ENCODE results near the gene SETD2. TPM values are rescaled to one million over a fixed set of nuclear protein-coding genes. Genes with fewer than 3 reads are reported as not detected.

The SETD2 gene
- total and polyA plus RNA-seq, 4 donors: 7.6 to 37.6 (median 19.0) TPM

DNA sequence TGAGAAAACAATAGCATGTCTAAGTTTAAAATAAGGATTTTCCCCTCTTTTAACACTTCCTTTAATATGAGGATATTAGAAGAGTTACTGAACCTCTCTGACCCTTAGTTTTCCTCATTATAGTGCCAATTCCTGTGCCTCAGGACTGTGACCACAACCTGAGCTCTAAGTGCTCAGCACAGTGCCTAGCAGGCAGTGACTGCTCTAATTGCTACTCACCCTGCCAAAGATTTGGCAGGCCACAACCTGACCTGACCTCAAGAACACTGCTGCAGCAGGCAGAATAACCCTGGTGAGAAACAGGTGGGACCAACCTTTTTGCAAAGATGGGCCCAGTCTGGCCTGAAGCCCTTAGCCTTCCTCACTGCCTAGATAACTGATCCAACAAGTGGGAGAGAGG is 148.8 kb downstream of the SETD2 start:
- Histone ChIP-seq H3K27ac (ENCODE audit: low read depth in 1 of 2, low read length in 2 of 2) (no peak overlapping the region), H3K27me3 (ENCODE audit: control insufficient read depth in 4 of 4, insufficient read depth in 4 of 4, low read length in 3 of 4) (no peaks in the 10 kb centered on the region), H3K9me3 (ENCODE audit: control insufficient read depth in 4 of 4, low read length in 3 of 4) (no peaks in the 10 kb centered on the region), H3K9ac (ENCODE audit: low read depth in 1 of 2, low read length in 2 of 2) (no peak overlapping the region), H3K4me1 (ENCODE audit: control insufficient read depth in 4 of 4, insufficient read depth in 4 of 4, low read length in 3 of 4) (peaks cover 0 to 29% (median 18%) of the 10 kb centered on the region in 4 donors), H3K4me3 (ENCODE audit: low read depth in 1 of 3, low read length in 3 of 3) (no peak overlapping the region), H3K36me3 (ENCODE audit: control insufficient read depth in 4 of 4, insufficient read depth in 3 of 4, low read depth in 1 of 4, low read length in 3 of 4) (peaks cover 3 to 25% (median 8%) of the 10 kb centered on the region in 4 donors)
- no peak for DNase-seq (ENCODE audit: low spot score)
- no peak for TF ChIP-seq YY1 (IDR thresholded peaks at IDR 0.05)
- no peak for TF ChIP-seq JUND (IDR thresholded peaks at IDR 0.05)
- TF ChIP-seq FOXA1 (IDR thresholded peaks at IDR 0.05): no peak
- TF ChIP-seq GABPA (IDR thresholded peaks at IDR 0.05 in 1 of 2, conservative IDR thresholded peaks at IDR 0.05 in 1 of 2): no peak
- TF ChIP-seq NR2F2 (IDR thresholded peaks at IDR 0.05): no peak
- TF ChIP-seq FOXA2 (IDR thresholded peaks at IDR 0.05): no peak
- TF ChIP-seq SP1 (IDR thresholded peaks at IDR 0.05): no peak
- TF ChIP-seq RXRA (IDR thresholded peaks at IDR 0.05): no peak
- TF ChIP-seq, protein P1, sequence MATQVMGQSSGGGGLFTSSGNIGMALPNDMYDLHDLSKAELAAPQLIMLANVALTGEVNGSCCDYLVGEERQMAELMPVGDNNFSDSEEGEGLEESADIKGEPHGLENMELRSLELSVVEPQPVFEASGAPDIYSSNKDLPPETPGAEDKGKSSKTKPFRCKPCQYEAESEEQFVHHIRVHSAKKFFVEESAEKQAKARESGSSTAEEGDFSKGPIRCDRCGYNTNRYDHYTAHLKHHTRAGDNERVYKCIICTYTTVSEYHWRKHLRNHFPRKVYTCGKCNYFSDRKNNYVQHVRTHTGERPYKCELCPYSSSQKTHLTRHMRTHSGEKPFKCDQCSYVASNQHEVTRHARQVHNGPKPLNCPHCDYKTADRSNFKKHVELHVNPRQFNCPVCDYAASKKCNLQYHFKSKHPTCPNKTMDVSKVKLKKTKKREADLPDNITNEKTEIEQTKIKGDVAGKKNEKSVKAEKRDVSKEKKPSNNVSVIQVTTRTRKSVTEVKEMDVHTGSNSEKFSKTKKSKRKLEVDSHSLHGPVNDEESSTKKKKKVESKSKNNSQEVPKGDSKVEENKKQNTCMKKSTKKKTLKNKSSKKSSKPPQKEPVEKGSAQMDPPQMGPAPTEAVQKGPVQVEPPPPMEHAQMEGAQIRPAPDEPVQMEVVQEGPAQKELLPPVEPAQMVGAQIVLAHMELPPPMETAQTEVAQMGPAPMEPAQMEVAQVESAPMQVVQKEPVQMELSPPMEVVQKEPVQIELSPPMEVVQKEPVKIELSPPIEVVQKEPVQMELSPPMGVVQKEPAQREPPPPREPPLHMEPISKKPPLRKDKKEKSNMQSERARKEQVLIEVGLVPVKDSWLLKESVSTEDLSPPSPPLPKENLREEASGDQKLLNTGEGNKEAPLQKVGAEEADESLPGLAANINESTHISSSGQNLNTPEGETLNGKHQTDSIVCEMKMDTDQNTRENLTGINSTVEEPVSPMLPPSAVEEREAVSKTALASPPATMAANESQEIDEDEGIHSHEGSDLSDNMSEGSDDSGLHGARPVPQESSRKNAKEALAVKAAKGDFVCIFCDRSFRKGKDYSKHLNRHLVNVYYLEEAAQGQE (IDR thresholded peaks at IDR 0.05): no peak
- TF ChIP-seq TAF1 (conservative IDR thresholded peaks at IDR 0.05): no peak
- TF ChIP-seq RAD21 (IDR thresholded peaks at IDR 0.05): no peak
- no peak for TF ChIP-seq HNF4G (IDR thresholded peaks at IDR 0.05)
- TF ChIP-seq, protein P2, sequence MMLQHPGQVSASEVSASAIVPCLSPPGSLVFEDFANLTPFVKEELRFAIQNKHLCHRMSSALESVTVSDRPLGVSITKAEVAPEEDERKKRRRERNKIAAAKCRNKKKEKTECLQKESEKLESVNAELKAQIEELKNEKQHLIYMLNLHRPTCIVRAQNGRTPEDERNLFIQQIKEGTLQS (IDR thresholded peaks at IDR 0.05): no peak
- TF ChIP-seq, protein P3, sequence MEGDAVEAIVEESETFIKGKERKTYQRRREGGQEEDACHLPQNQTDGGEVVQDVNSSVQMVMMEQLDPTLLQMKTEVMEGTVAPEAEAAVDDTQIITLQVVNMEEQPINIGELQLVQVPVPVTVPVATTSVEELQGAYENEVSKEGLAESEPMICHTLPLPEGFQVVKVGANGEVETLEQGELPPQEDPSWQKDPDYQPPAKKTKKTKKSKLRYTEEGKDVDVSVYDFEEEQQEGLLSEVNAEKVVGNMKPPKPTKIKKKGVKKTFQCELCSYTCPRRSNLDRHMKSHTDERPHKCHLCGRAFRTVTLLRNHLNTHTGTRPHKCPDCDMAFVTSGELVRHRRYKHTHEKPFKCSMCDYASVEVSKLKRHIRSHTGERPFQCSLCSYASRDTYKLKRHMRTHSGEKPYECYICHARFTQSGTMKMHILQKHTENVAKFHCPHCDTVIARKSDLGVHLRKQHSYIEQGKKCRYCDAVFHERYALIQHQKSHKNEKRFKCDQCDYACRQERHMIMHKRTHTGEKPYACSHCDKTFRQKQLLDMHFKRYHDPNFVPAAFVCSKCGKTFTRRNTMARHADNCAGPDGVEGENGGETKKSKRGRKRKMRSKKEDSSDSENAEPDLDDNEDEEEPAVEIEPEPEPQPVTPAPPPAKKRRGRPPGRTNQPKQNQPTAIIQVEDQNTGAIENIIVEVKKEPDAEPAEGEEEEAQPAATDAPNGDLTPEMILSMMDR (IDR thresholded peaks at IDR 0.05; ENCODE audit: low read depth, low read length, missing input control): no peak
- no peak for TF ChIP-seq EGR1 (IDR thresholded peaks at IDR 0.05; ENCODE audit: low read depth in 2 of 2)
- no peak for TF ChIP-seq HNF4A (conservative IDR thresholded peaks at IDR 0.05)

- peaks cover 3 to 17% (median 7%) of the 10 kb centered on the region in 4 donors for H3K36me3 ChIP-seq (ENCODE audit: control insufficient read depth in 4 of 4, insufficient read depth in 3 of 4, low read depth in 1 of 4, low read length in 3 of 4)
- no peak for TF ChIP-seq TAF1 (conservative IDR thresholded peaks at IDR 0.05)
- TF ChIP-seq SP1 (IDR thresholded peaks at IDR 0.05): no peak
- no peak for TF ChIP-seq RXRA (IDR thresholded peaks at IDR 0.05)
- no peak for TF ChIP-seq YY1 (IDR thresholded peaks at IDR 0.05)
- no peak for TF ChIP-seq GABPA (IDR thresholded peaks at IDR 0.05 in 1 of 2, conservative IDR thresholded peaks at IDR 0.05 in 1 of 2)
- TF ChIP-seq HNF4G (IDR thresholded peaks at IDR 0.05): no peak
- TF ChIP-seq, protein P3 (IDR thresholded peaks at IDR 0.05; ENCODE audit: low read depth, low read length, missing input control): no peak
- TF ChIP-seq MAX (IDR thresholded peaks at IDR 0.05): no peak
- no peak for TF ChIP-seq NR2F2 (IDR thresholded peaks at IDR 0.05)
- TF ChIP-seq EGR1 (IDR thresholded peaks at IDR 0.05; ENCODE audit: low read depth in 2 of 2): no peak
- TF ChIP-seq, protein P1 (IDR thresholded peaks at IDR 0.05): no peak
- TF ChIP-seq, protein P2 (IDR thresholded peaks at IDR 0.05): no peak
- TF ChIP-seq JUND (IDR thresholded peaks at IDR 0.05): no peak
Measured at GRCh38 chr3:47014036-47014435, 149.9 kb downstream of the SETD2 start.

More at GRCh38 chr3:47014036-47014435, 149.9 kb downstream of the SETD2 start:
- no peak overlapping the region for H3K9ac ChIP-seq (ENCODE audit: low read depth in 1 of 2, low read length in 2 of 2)
- H3K4me3 ChIP-seq (ENCODE audit: low read depth in 1 of 3, low read length in 3 of 3): no peak overlapping the region
- no peaks in the 10 kb centered on the region for H3K27me3 ChIP-seq (ENCODE audit: control insufficient read depth in 4 of 4, insufficient read depth in 4 of 4, low read length in 3 of 4)
- H3K27ac ChIP-seq (ENCODE audit: low read depth in 1 of 2, low read length in 2 of 2): no peak overlapping the region
- DNase-seq (ENCODE audit: low spot score): no peak
- H3K4me1 ChIP-seq (ENCODE audit: control insufficient read depth in 4 of 4, insufficient read depth in 4 of 4, low read length in 3 of 4): peaks cover 0 to 35% (median 20%) of the 10 kb centered on the region in 4 donors
- H3K9me3 ChIP-seq (ENCODE audit: control insufficient read depth in 4 of 4, low read length in 3 of 4): no peaks in the 10 kb centered on the region
